ENCODE data around the gene ST8SIA5. TPM values are rescaled to one million over a fixed set of nuclear protein-coding genes. Genes with fewer than 3 reads are reported as not detected.

Gene ST8SIA5
- total RNA-seq, 1 experiment from 2014 or later, result 5.4 TPM

DNA sequence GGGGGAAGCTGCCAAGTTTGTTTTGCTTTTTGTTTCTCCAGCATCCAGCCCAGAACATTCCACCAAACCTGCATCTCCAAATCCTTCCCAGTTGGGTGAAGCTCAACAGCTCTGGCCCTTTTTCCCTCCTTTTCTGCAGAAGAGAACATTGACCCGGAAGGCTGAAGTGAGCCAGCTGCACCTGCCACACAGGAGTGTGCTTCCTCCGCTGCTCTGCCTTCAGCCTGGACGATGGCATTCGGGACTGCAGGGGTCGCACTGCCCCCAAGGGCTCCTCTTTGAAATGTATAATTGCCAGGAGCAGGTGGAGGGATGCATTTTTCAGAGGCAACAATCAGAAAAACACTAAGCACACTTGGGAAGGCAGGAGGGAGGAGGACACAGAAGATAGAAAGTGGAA, 41.8 kb downstream of the ST8SIA5 start:
- TF ChIP-seq, protein P1, sequence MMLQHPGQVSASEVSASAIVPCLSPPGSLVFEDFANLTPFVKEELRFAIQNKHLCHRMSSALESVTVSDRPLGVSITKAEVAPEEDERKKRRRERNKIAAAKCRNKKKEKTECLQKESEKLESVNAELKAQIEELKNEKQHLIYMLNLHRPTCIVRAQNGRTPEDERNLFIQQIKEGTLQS (CRISPR knock-in tag; conservative IDR thresholded peaks at IDR 0.05), result no peak
- TF ChIP-seq, protein P2, sequence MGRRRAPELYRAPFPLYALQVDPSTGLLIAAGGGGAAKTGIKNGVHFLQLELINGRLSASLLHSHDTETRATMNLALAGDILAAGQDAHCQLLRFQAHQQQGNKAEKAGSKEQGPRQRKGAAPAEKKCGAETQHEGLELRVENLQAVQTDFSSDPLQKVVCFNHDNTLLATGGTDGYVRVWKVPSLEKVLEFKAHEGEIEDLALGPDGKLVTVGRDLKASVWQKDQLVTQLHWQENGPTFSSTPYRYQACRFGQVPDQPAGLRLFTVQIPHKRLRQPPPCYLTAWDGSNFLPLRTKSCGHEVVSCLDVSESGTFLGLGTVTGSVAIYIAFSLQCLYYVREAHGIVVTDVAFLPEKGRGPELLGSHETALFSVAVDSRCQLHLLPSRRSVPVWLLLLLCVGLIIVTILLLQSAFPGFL (CRISPR knock-in tag; IDR thresholded peaks at IDR 0.05; ENCODE audit: borderline replicate concordance), result no peak
- TF ChIP-seq, protein P3, sequence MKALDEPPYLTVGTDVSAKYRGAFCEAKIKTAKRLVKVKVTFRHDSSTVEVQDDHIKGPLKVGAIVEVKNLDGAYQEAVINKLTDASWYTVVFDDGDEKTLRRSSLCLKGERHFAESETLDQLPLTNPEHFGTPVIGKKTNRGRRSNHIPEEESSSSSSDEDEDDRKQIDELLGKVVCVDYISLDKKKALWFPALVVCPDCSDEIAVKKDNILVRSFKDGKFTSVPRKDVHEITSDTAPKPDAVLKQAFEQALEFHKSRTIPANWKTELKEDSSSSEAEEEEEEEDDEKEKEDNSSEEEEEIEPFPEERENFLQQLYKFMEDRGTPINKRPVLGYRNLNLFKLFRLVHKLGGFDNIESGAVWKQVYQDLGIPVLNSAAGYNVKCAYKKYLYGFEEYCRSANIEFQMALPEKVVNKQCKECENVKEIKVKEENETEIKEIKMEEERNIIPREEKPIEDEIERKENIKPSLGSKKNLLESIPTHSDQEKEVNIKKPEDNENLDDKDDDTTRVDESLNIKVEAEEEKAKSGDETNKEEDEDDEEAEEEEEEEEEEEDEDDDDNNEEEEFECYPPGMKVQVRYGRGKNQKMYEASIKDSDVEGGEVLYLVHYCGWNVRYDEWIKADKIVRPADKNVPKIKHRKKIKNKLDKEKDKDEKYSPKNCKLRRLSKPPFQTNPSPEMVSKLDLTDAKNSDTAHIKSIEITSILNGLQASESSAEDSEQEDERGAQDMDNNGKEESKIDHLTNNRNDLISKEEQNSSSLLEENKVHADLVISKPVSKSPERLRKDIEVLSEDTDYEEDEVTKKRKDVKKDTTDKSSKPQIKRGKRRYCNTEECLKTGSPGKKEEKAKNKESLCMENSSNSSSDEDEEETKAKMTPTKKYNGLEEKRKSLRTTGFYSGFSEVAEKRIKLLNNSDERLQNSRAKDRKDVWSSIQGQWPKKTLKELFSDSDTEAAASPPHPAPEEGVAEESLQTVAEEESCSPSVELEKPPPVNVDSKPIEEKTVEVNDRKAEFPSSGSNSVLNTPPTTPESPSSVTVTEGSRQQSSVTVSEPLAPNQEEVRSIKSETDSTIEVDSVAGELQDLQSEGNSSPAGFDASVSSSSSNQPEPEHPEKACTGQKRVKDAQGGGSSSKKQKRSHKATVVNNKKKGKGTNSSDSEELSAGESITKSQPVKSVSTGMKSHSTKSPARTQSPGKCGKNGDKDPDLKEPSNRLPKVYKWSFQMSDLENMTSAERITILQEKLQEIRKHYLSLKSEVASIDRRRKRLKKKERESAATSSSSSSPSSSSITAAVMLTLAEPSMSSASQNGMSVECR (CRISPR knock-in tag; IDR thresholded peaks at IDR 0.05; ENCODE audit: borderline replicate concordance), result no peak
- TF ChIP-seq ZNF232 (CRISPR knock-in tag; IDR thresholded peaks at IDR 0.05), result no peak
- no peak for TF ChIP-seq NFATC4 (CRISPR knock-in tag; IDR thresholded peaks at IDR 0.05)
- TF ChIP-seq, protein P4, sequence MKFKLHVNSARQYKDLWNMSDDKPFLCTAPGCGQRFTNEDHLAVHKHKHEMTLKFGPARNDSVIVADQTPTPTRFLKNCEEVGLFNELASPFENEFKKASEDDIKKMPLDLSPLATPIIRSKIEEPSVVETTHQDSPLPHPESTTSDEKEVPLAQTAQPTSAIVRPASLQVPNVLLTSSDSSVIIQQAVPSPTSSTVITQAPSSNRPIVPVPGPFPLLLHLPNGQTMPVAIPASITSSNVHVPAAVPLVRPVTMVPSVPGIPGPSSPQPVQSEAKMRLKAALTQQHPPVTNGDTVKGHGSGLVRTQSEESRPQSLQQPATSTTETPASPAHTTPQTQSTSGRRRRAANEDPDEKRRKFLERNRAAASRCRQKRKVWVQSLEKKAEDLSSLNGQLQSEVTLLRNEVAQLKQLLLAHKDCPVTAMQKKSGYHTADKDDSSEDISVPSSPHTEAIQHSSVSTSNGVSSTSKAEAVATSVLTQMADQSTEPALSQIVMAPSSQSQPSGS (CRISPR knock-in tag; IDR thresholded peaks at IDR 0.05; ENCODE audit: borderline replicate concordance, low read depth), result no peak
- TF ChIP-seq JUN (CRISPR knock-in tag; IDR thresholded peaks at IDR 0.05), result no peak
- TF ChIP-seq, protein P5, sequence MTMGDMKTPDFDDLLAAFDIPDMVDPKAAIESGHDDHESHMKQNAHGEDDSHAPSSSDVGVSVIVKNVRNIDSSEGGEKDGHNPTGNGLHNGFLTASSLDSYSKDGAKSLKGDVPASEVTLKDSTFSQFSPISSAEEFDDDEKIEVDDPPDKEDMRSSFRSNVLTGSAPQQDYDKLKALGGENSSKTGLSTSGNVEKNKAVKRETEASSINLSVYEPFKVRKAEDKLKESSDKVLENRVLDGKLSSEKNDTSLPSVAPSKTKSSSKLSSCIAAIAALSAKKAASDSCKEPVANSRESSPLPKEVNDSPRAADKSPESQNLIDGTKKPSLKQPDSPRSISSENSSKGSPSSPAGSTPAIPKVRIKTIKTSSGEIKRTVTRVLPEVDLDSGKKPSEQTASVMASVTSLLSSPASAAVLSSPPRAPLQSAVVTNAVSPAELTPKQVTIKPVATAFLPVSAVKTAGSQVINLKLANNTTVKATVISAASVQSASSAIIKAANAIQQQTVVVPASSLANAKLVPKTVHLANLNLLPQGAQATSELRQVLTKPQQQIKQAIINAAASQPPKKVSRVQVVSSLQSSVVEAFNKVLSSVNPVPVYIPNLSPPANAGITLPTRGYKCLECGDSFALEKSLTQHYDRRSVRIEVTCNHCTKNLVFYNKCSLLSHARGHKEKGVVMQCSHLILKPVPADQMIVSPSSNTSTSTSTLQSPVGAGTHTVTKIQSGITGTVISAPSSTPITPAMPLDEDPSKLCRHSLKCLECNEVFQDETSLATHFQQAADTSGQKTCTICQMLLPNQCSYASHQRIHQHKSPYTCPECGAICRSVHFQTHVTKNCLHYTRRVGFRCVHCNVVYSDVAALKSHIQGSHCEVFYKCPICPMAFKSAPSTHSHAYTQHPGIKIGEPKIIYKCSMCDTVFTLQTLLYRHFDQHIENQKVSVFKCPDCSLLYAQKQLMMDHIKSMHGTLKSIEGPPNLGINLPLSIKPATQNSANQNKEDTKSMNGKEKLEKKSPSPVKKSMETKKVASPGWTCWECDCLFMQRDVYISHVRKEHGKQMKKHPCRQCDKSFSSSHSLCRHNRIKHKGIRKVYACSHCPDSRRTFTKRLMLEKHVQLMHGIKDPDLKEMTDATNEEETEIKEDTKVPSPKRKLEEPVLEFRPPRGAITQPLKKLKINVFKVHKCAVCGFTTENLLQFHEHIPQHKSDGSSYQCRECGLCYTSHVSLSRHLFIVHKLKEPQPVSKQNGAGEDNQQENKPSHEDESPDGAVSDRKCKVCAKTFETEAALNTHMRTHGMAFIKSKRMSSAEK (CRISPR knock-in tag; IDR thresholded peaks at IDR 0.05; ENCODE audit: borderline replicate concordance), result no peak
- no peak for TF ChIP-seq TEAD1 (CRISPR knock-in tag; IDR thresholded peaks at IDR 0.05)
- TF ChIP-seq, protein P6, sequence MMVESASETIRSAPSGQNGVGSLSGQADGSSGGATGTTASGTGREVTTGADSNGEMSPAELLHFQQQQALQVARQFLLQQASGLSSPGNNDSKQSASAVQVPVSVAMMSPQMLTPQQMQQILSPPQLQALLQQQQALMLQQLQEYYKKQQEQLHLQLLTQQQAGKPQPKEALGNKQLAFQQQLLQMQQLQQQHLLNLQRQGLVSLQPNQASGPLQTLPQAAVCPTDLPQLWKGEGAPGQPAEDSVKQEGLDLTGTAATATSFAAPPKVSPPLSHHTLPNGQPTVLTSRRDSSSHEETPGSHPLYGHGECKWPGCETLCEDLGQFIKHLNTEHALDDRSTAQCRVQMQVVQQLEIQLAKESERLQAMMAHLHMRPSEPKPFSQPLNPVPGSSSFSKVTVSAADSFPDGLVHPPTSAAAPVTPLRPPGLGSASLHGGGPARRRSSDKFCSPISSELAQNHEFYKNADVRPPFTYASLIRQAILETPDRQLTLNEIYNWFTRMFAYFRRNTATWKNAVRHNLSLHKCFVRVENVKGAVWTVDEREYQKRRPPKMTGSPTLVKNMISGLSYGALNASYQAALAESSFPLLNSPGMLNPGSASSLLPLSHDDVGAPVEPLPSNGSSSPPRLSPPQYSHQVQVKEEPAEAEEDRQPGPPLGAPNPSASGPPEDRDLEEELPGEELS (CRISPR knock-in tag; IDR thresholded peaks at IDR 0.05), result no peak
- no peak for TF ChIP-seq SP1 (CRISPR knock-in tag; conservative IDR thresholded peaks at IDR 0.05)
- Mint-ChIP-seq H3K36me3 (no peaks in the 10 kb centered on the region), H3K27me3 (ENCODE audit: low read depth) (no peaks in the 10 kb centered on the region), H3K27ac (no peak overlapping the region), H3K4me3 (no peak overlapping the region), H3K4me1 (peaks cover 19% of the 10 kb centered on the region), H3K9me3 (no peaks in the 10 kb centered on the region)
- POLR2A ChIA-PET, result interaction anchor here (0.6 to 1.1 kb wide), 2 partner anchors 13 to 25 kb away, joined by 3 read pairs; no protein-coding TSS in a partner anchor
- ATAC-seq (peak; percentile 85), DNase-seq (ENCODE audit: low spot score) (peak; percentile 61)
- CTCF ChIA-PET, result interaction anchor here (0.9 to 1.9 kb wide), 9 partner anchors 9 to 159 kb away, joined by 3 to 10 read pairs (median 4); no protein-coding TSS in a partner anchor
